ENCODE measurements around the gene PRIM2. TPM values are rescaled to one million over a fixed set of nuclear protein-coding genes. Genes with fewer than 3 reads are reported as not detected.
A peak's percentile ranks its signal among the peaks of the same experiment; 100 is the strongest.

PRIM2 gene
- polyA plus RNA-seq, 1 donor from 2014 or later = 10.0 TPM

- Histone ChIP-seq H3K9me3 (ENCODE audit: low read length) (no peaks in the 10 kb centered on the region), H3K27ac (ENCODE audit: low read length) (no peak overlapping the region), H3K9me2 (ENCODE audit: insufficient read depth, low read length) (no peaks in the 10 kb centered on the region), H3K79me2 (replicated peaks; ENCODE audit: insufficient read depth, low read length) (peaks cover 13% of the 10 kb centered on the region), H4K20me1 (ENCODE audit: insufficient read depth) (no peaks in the 10 kb centered on the region), H2AFZ (ENCODE audit: low read depth, low read length) (peak overlapping the region; percentile 53), H3K4me2 (ENCODE audit: low read length) (peak overlapping the region; percentile 82), H3K27me3 (ENCODE audit: insufficient read depth, low read depth, low read length) (no peaks in the 10 kb centered on the region), H3K9ac (ENCODE audit: low read length) (peak overlapping the region; percentile 51), H3K36me3 (ENCODE audit: insufficient read depth, low read length) (no peaks in the 10 kb centered on the region), H3K4me3 (ENCODE audit: low read length) (peak overlapping the region; percentile 74), H3F3A (ENCODE audit: insufficient read depth, low read length, poor library complexity, severe bottlenecking) (no peaks in the 10 kb centered on the region)
- TF ChIP-seq EP300 (conservative IDR thresholded peaks at IDR 0.05; ENCODE audit: poor library complexity, severe bottlenecking) (no peak), POLR2AphosphoS5 (IDR thresholded peaks at IDR 0.05) (no peak), RAD21 (conservative IDR thresholded peaks at IDR 0.05) (peak; percentile 97), MXI1 (conservative IDR thresholded peaks at IDR 0.05; ENCODE audit: poor library complexity, severe bottlenecking) (peak; percentile 62), SMC3 (conservative IDR thresholded peaks at IDR 0.05; ENCODE audit: poor library complexity) (peak; percentile 91), REST (IDR thresholded peaks at IDR 0.05; ENCODE audit: borderline replicate concordance) (no peak), TAF1 (IDR thresholded peaks at IDR 0.05; ENCODE audit: low read depth) (no peak), CTCF (IDR thresholded peaks at IDR 0.05; ENCODE audit: poor library complexity, severe bottlenecking) (peak; percentile 97), EZH2 (IDR thresholded peaks at IDR 0.05; ENCODE audit: borderline replicate concordance, insufficient read depth, low read length, poor library complexity, severe bottlenecking) (no peak)
Measured at GRCh38 chr6:57316581-57317059, 810 bp upstream of the PRIM2 start.

GRCh38 chr6:57324538-57324937 is 7.1 kb downstream of the PRIM2 start:
- no peaks in the 10 kb centered on the region for H3F3A ChIP-seq (ENCODE audit: insufficient read depth, low read length, poor library complexity, severe bottlenecking)
- H3K27ac ChIP-seq (ENCODE audit: low read length) = no peak overlapping the region
- no peaks in the 10 kb centered on the region for H3K9me3 ChIP-seq (ENCODE audit: low read length)
- H3K4me3 ChIP-seq (ENCODE audit: low read length) = no peak overlapping the region
- no peaks in the 10 kb centered on the region for H3K9me2 ChIP-seq (ENCODE audit: insufficient read depth, low read length)
- H4K20me1 ChIP-seq (ENCODE audit: insufficient read depth) = no peaks in the 10 kb centered on the region
- H3K4me2 ChIP-seq (ENCODE audit: low read length) = no peak overlapping the region
- no peak for TF ChIP-seq EP300 (conservative IDR thresholded peaks at IDR 0.05; ENCODE audit: poor library complexity, severe bottlenecking)
- peak; percentile 55 for TF ChIP-seq CTCF (IDR thresholded peaks at IDR 0.05; ENCODE audit: poor library complexity, severe bottlenecking)
- TF ChIP-seq TAF1 (IDR thresholded peaks at IDR 0.05; ENCODE audit: low read depth) = no peak
- TF ChIP-seq MXI1 (conservative IDR thresholded peaks at IDR 0.05; ENCODE audit: poor library complexity, severe bottlenecking) = no peak
- TF ChIP-seq SMC3 (conservative IDR thresholded peaks at IDR 0.05; ENCODE audit: poor library complexity) = no peak
- peak; percentile 55 for TF ChIP-seq RAD21 (conservative IDR thresholded peaks at IDR 0.05)
- no peak for TF ChIP-seq EZH2 (IDR thresholded peaks at IDR 0.05; ENCODE audit: borderline replicate concordance, insufficient read depth, low read length, poor library complexity, severe bottlenecking)
- no peak for TF ChIP-seq POLR2AphosphoS5 (IDR thresholded peaks at IDR 0.05)
- TF ChIP-seq REST (IDR thresholded peaks at IDR 0.05; ENCODE audit: borderline replicate concordance) = no peak
- no peaks in the 10 kb centered on the region for H3K27me3 ChIP-seq (ENCODE audit: insufficient read depth, low read depth, low read length)
- no peak overlapping the region for H2AFZ ChIP-seq (ENCODE audit: low read depth, low read length)
- no peak overlapping the region for H3K9ac ChIP-seq (ENCODE audit: low read length)
- peaks cover 3% of the 10 kb centered on the region for H3K36me3 ChIP-seq (ENCODE audit: insufficient read depth, low read length)
- no peaks in the 10 kb centered on the region for H3K79me2 ChIP-seq (replicated peaks; ENCODE audit: insufficient read depth, low read length)

Data from neural cell (in vitro differentiated cells).